Measurements from ENCODE around the gene F2R.
"Not testable (repeated sequence)": the region's sequence is repeated elsewhere in the genome, so short reads cannot be mapped to it uniquely, and the experiment has no call there.

F2R gene

DNA sequence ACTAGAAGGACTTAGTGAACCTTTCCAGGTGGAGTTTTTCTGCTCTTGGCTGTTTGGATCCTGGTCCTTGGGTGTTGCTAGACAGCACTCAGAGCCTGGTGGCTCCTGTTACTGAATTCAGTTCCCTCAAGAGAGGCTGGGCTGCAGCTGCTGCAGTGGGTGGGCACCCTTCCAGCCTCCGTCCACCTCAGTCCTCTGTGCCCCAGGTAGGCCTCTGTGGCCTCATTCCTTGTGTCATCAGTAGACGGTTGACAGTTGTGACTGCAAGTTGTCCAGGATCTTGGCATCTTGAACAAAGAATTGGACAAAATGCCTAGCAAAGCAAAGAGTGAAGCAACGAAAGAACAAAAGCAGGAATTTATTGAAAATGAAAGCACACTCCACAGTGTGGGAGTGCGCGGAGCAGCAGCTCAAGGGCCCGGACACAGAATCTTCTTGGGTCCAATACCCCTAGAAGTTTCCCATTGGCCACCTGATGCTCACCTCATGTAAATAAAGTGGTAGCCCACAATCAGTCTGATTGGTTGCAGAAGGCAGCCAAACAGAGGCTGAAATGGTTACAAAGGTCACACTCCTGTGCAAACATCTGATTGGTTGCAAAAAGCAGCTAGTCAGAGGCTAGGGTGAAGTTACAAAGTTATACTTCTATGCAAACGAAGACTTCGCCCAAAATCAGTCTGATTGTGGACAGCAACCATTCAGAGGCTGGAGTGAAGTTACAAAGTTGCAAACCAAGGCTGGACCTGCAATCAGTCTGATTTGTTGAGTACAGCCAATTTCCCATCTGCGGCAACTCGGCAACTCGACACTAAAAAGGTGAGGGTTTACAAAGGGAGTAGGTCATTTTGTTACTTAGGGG is 40.1 kb downstream of the F2R start:
- DNase-seq (ENCODE audit: low read depth, low spot score), result no peak

GRCh38 chr5:76757049-76757448 is 41.1 kb downstream of the F2R start:
- no peak for DNase-seq (ENCODE audit: low read depth, low spot score)

DNA sequence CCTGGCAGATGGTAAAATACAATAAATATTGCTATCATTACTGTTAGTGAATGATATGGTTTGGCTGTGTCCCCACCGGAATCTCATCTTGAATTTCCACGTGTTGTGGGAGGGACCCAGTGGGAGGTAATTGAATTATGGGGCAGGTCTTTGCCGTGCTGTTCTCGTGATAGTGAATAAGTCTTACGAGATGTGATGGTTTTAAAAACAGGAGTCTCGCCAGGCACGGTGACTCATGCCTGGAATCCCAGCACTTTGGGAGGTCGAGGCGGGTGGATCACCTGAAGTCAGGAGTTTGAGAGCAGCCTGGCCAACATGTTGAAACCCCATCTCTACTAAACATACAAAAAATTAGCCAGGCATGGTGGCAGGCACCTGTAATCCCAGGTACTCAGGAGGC is 45.2 kb downstream of the F2R start:
- DNase-seq (ENCODE audit: low read depth, low spot score), result not testable (repeated sequence)

GRCh38 chr5:76762484-76762883 is 46.6 kb downstream of the F2R start:
- no peak for DNase-seq (ENCODE audit: low read depth, low spot score)

DNA sequence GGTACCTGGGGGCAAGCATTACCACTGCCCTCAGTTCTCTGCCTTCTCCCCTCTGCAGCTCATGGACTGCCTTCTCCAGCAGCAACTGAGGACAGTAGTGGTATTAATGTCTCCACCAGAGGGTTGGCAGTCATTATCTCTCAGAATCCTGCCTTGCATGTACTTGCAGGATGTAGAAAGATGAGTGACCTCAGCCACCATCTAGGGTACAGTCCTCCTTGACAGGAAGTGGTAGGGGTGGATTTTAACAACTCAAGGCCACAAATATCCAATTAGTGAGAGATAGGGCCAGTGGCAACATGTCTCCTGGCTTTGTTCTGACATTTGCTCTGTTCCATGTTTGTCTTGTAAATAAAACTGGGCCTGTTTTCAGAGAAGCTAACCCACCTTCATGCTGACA is 47.2 kb downstream of the F2R start:
- DNase-seq (ENCODE audit: low read depth, low spot score), result no peak

GRCh38 chr5:76764374-76764773 is 48.4 kb downstream of the F2R start:
- DNase-seq (ENCODE audit: low read depth, low spot score), result no peak

DNA sequence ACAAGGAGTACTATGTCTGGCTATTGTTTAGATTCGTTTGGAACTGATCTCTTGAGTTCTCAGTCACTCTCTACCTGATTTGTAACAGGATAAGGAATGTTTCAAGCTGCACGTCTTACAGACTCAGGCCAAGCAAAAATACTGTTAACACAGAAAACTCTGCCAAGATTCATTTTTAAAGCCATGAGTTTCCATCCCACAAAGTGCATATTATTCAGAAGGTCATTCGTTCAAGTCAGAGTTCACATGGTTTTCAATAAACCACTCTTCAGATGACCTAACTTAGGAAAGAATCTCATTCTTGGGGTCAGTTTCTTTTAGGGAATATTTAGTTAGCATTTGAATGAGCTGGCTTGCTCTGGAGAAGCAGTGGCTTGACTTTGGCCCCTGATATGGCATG is 49.3 kb downstream of the F2R start:
- no peak for DNase-seq (ENCODE audit: low read depth, low spot score)

DNA sequence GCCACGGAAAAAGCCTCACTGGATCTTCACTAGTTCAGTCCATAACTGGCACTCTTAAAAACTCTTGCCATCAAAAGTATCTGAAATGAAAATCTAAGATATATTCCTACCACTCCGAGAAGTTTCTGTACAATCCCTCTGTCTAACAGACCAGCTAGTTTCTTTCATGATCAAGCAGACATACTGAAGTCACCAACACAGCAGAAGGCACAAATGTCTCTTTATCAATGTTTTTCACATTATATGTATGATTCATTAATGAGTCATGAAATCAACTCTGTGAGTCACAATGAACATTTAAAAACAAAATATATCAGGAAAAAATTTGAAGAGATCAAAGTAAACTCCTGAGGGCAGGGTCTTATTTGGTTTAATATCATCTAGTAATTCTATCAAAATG is 50.8 kb downstream of the F2R start:
- no peak for DNase-seq (ENCODE audit: low read depth, low spot score)

- DNase-seq (ENCODE audit: low read depth, low spot score), result not testable (repeated sequence)
These were observed 55.1 kb downstream of the F2R start for GRCh38 chr5:76771041-76771440.

GRCh38 chr5:76771705-76772405 is 55.9 kb downstream of the F2R start:
- DNase-seq (ENCODE audit: low read depth, low spot score), result no peak

DNA sequence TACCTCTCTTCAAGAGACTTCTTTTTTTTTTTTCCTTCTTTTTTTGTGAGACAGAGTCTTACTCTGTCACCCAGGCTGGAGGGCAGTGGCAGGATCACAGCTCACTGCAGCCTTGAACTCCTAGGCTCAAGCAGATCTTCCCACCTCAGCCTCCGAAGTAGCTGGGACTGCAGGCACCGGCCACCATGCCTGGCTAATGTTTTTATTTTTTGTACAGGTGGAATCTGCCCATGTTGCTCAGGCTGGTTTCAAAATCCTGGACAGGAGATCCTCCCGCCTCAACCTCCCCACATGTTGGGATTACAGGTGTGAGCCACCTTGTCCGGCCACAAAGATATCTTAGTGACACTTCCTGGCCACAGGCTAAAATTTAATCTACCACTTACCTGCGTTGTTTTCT is 60.0 kb downstream of the F2R start:
- DNase-seq (ENCODE audit: low read depth, low spot score), result no peak

- DNase-seq (ENCODE audit: low read depth, low spot score), result no peak
These were observed 60.5 kb downstream of the F2R start for GRCh38 chr5:76776391-76776790.

GRCh38 chr5:76780616-76781015 is 64.7 kb downstream of the F2R start:
- DNase-seq (ENCODE audit: low read depth, low spot score), result not testable (repeated sequence)

DNA sequence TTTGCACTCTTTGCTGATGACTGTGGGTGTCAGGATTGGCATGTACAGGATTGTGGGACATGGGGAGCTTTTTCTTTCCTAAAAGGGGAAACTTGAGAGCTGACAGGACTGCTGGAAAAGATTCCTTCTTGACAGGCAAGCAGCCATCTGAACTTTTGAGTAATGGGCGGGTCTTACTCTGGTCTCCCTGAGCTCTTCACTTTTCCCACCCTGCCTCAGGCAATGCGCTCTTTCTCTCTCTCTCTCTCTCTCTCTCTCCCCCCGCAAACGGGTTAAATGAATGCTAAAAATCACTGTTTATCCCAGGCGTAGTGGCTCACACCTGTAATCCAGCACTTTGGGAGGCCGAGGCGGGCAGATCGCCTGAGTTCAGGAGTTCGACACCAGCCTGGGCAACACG is 65.8 kb downstream of the F2R start:
- no peak for DNase-seq (ENCODE audit: low read depth, low spot score)

DNA sequence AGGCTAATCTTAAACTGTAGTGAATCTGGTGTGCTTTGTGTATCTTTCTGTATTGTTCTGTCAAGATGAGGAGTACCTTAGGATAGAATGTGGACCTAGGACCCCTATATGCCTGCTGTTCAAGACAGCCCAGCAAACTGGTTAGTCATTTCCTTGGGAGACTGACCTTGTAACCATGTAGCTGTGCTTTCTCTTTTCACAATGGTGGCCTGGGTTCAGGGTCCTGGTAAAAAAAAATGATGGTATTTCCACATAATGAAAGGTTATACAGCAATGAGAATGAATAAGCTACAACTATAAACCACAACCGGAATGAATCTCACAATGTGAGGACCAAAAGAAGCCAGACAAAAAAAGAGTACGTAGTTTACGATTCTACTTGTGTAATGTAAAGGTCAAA is 66.5 kb downstream of the F2R start:
- no peak for DNase-seq (ENCODE audit: low read depth, low spot score)
